Sigmoid colon (tissue), 7 donors: Measurements from ENCODE around the gene CCDC154. TPM values are rescaled to one million over a fixed set of nuclear protein-coding genes. Genes with fewer than 3 reads are reported as not detected.
"Not testable (repeated sequence)": the region's sequence is repeated elsewhere in the genome, so short reads cannot be mapped to it uniquely, and the experiment has no call there.

ENCODE experiments used
- DNase-seq: peaks from one replicate; pipeline ENCODE4 v3.0.0-alpha.2; 2019
- H3K27ac ChIP-seq, 4 donors: fragments of 200-600 bp; sonication (generic); one replicate each; pipeline ENCODE4 v1.5.1; 2016 to 2019; ENCODE audit warnings: mild to moderate bottlenecking in 1 of 4
- H3K27me3 ChIP-seq, 3 donors: fragments of 200-600 bp; sonication (generic); one replicate each; pipeline ENCODE4 v1.5.1; 2019; ENCODE audit warnings: mild to moderate bottlenecking in 1 of 3
- H3K36me3 ChIP-seq, 4 donors: fragments of 200-600 bp; sonication (generic); one replicate each; pipeline ENCODE4 v1.5.1; 2016 to 2019
- H3K4me1 ChIP-seq, 4 donors: fragments of 200-600 bp; sonication (generic); one replicate each; pipeline ENCODE4 v1.5.1; 2017 to 2019
- H3K4me3 ChIP-seq, 4 donors: fragments of 200-600 bp; sonication (generic); one replicate each; pipeline ENCODE4 v1.5.1; 2017 to 2019; ENCODE audit warnings: mild to moderate bottlenecking in 2 of 4, moderate library complexity in 1 of 4
- H3K9me3 ChIP-seq, 4 donors: fragments of 200-600 bp in 3 of 4; sonication (generic) in 3 of 4; one replicate each; pipeline versions ENCODE4 v1.5.1 to v1.6.1; 2013 to 2019
- CTCF ChIP-seq, 4 experiments: fragments of 450-650 bp in 3 of 4; fragments of 200-600 bp in 1 of 4; IDR thresholded peaks; one replicate each; pipeline ENCODE4 v1.5.1; 2016 to 2019; ENCODE audit warnings: antibody characterized with exemption in 4 of 4, mild to moderate bottlenecking in 3 of 4, moderate library complexity in 2 of 4
- EP300 ChIP-seq, 4 donors: sonication (generic); formaldehyde crosslinking; IDR thresholded peaks; one replicate each; pipeline ENCODE4 v1.6.1; 2017; ENCODE audit warnings: antibody characterized with exemption in 4 of 4
- POLR2A ChIP-seq, 2 donors: fragments of 450-650 bp; IDR thresholded peaks; one replicate each; pipeline ENCODE4 v1.6.1; 2016; ENCODE audit warnings: antibody characterized with exemption in 2 of 2, mild to moderate bottlenecking in 2 of 2, moderate library complexity in 2 of 2
- POLR2AphosphoS5 ChIP-seq, 4 donors: sonication (generic); formaldehyde crosslinking; IDR thresholded peaks; one replicate each; pipeline ENCODE4 v1.6.1; 2017; ENCODE audit warnings: antibody characterized with exemption in 4 of 4
- WGBS, 2 donors: extraction: QIAGEN DNeasy Blood & Tissue Kit; methylation state at CpG; one replicate each; pipeline ENCODE4 v1.1.7; 2013; 5-methylcytosine and 5-hydroxymethylcytosine counted together
- intact Hi-C: fragments of 100-400 bp; cut with DNase I; formaldehyde crosslinking; loops from one replicate; pipeline ENCODE4 v1.15.1; 2023
- polyA plus RNA-seq, 3 donors: library from polyadenylated mRNA; stranded (reverse); fragments of 200-250 nt; gene quantifications; one replicate each; pipeline ENCODE4 v1.2.3, GENCODE V29; 2013
- total RNA-seq, 4 donors: library from RNA; depleted of rRNA; stranded (reverse); fragments of >200 nt; gene quantifications; one replicate each; pipeline ENCODE4 v1.1.0, GENCODE V29; 2016
- donor health status: healthy with polysubstance abuse.
- donor health status: Bipolar disorder and iron deficiency.
- donor health status: healthy.

CCDC154 gene
- total and polyA plus RNA-seq, 7 donors = 0.55 to 1.4 TPM; not detected in 5

GRCh38 chr16:1441391-1441829, 2.9 kb downstream of the CCDC154 start:
- TF ChIP-seq POLR2AphosphoS5 (IDR thresholded peaks at IDR 0.05) (no peak), EP300 (IDR thresholded peaks at IDR 0.05) (no peak), CTCF (IDR thresholded peaks at IDR 0.05) (no peak)
- 75 to 80% methylated on average over 22 of the region's 22 CpGs for WGBS, 2 donors

GRCh38 chr16:1439699-1440074, 4.7 kb downstream of the CCDC154 start:
- H3K27ac ChIP-seq, H3K9me3 ChIP-seq, H3K4me3 ChIP-seq, intact Hi-C loops, H3K27me3 ChIP-seq, H3K4me1 ChIP-seq, H3K36me3 ChIP-seq, DNase-seq: not testable (repeated sequence)
- 89 to 94% methylated on average over 4 of the region's 4 CpGs for WGBS, 2 donors

More at GRCh38 chr16:1441391-1441829, 2.9 kb downstream of the CCDC154 start:
- H3K4me1 ChIP-seq = no peaks in the 10 kb centered on the region
- intact Hi-C loops = no loop called here
- no peak overlapping the region for H3K27ac ChIP-seq
- no peaks in the 10 kb centered on the region for H3K27me3 ChIP-seq
- no peak for DNase-seq
- no peaks in the 10 kb centered on the region for H3K9me3 ChIP-seq
- H3K4me3 ChIP-seq = no peak overlapping the region
- peaks cover 0 to 16% (median 7%) of the 10 kb centered on the region in 4 donors for H3K36me3 ChIP-seq

- no peak for DNase-seq
- 89 to 90% methylated on average over 27 of the region's 27 CpGs for WGBS, 2 donors
- H3K36me3 ChIP-seq = no peaks in the 10 kb centered on the region
- no peak overlapping the region for H3K27ac ChIP-seq
- intact Hi-C loops = no loop called here
- H3K4me3 ChIP-seq = no peak overlapping the region
- H3K27me3 ChIP-seq = no peaks in the 10 kb centered on the region
- no peaks in the 10 kb centered on the region for H3K9me3 ChIP-seq
- H3K4me1 ChIP-seq = no peaks in the 10 kb centered on the region
- TF ChIP-seq CTCF (IDR thresholded peaks at IDR 0.05) = no peak
- no peak for TF ChIP-seq POLR2AphosphoS5 (IDR thresholded peaks at IDR 0.05)
- no peak for TF ChIP-seq POLR2A (IDR thresholded peaks at IDR 0.05)
- TF ChIP-seq EP300 (IDR thresholded peaks at IDR 0.05) = no peak
Observed at GRCh38 chr16:1439058-1439698, 5.2 kb downstream of the CCDC154 start.

- WGBS, 2 donors = 85 to 89% methylated on average over 35 of the region's 35 CpGs
- Histone ChIP-seq H3K27ac (no peak overlapping the region), H3K27me3 (no peaks in the 10 kb centered on the region), H3K4me3 (no peak overlapping the region), H3K9me3 (no peaks in the 10 kb centered on the region), H3K4me1 (no peaks in the 10 kb centered on the region), H3K36me3 (no peaks in the 10 kb centered on the region)
- intact Hi-C loops = no loop called here
- no peak for DNase-seq
- no peak for TF ChIP-seq CTCF (IDR thresholded peaks at IDR 0.05)
- TF ChIP-seq POLR2A (IDR thresholded peaks at IDR 0.05) = no peak
- TF ChIP-seq POLR2AphosphoS5 (IDR thresholded peaks at IDR 0.05) = no peak
- TF ChIP-seq EP300 (IDR thresholded peaks at IDR 0.05) = no peak
Observed at GRCh38 chr16:1438229-1439057, 5.9 kb downstream of the CCDC154 start.

- Histone ChIP-seq H3K27me3 (no peaks in the 10 kb centered on the region), H3K9me3 (no peaks in the 10 kb centered on the region), H3K36me3 (no peaks in the 10 kb centered on the region), H3K4me3 (no peak overlapping the region), H3K27ac (no peak overlapping the region), H3K4me1 (no peaks in the 10 kb centered on the region)
- 88 to 91% methylated on average over 22 of the region's 22 CpGs for WGBS, 2 donors
- intact Hi-C loops = no loop called here
- no peak for DNase-seq
- TF ChIP-seq EP300 (IDR thresholded peaks at IDR 0.05) (no peak), POLR2A (IDR thresholded peaks at IDR 0.05) (no peak), CTCF (IDR thresholded peaks at IDR 0.05) (no peak), POLR2AphosphoS5 (IDR thresholded peaks at IDR 0.05) (no peak)
Observed at GRCh38 chr16:1437606-1438005, 6.8 kb downstream of the CCDC154 start.
